ENCODE measurements around the gene TRIM38.

- TF ChIP-seq CTCF (IDR thresholded peaks at IDR 0.05; ENCODE audit: insufficient read depth, low read depth, low read length) (no peak), EZH2 (IDR thresholded peaks at IDR 0.05; ENCODE audit: insufficient read depth, low read length) (no peak)
Observed at GRCh38 chr6:25930532-25931410, 31.8 kb upstream of the TRIM38 start, which contains the start of gene SLC17A2.

Measured in astrocyte (in vitro differentiated cells and primary cell).